GM19240 (cell line): ENCODE results near the gene ELOVL1.
"Not testable (repeated sequence)": the region's sequence is repeated elsewhere in the genome, so short reads cannot be mapped to it uniquely, and the experiment has no call there.

Experiments
- DNase-seq: peaks from one replicate; pipeline ENCODE4 v3.0.0; 2011; ENCODE audit warnings: low spot score; ENCODE audit not compliant: insufficient read length

ELOVL1 gene

GRCh38 chr1:43382027-43382779, 14.4 kb upstream of the ELOVL1 start:
- no peak for DNase-seq

- DNase-seq: no peak
Measured at GRCh38 chr1:43381612-43382011, 13.8 kb upstream of the ELOVL1 start.

- no peak for DNase-seq
Measured at GRCh38 chr1:43379476-43379875, 11.7 kb upstream of the ELOVL1 start.

- DNase-seq: no peak
Measured at GRCh38 chr1:43377831-43378230, 10.0 kb upstream of the ELOVL1 start.

GRCh38 chr1:43376723-43377235, 9.0 kb upstream of the ELOVL1 start:
- no peak for DNase-seq

- DNase-seq: no peak
Measured at GRCh38 chr1:43373066-43373940, 5.5 kb upstream of the ELOVL1 start.

GRCh38 chr1:43372172-43372571, 4.4 kb upstream of the ELOVL1 start:
- DNase-seq: no peak

GRCh38 chr1:43370564-43370963, 2.8 kb upstream of the ELOVL1 start:
- no peak for DNase-seq

- DNase-seq: not testable (repeated sequence)
Measured at GRCh38 chr1:43369779-43370178, 2.0 kb upstream of the ELOVL1 start.

- no peak for DNase-seq
Measured at GRCh38 chr1:43368646-43369020, 822 bp upstream of the ELOVL1 start.

GRCh38 chr1:43367026-43367903, 546 bp downstream of the ELOVL1 start:
- DNase-seq: peak; percentile 41

- DNase-seq: no peak
Measured at GRCh38 chr1:43366601-43367025, 1.2 kb downstream of the ELOVL1 start.

- no peak for DNase-seq
Measured at GRCh38 chr1:43366179-43366578, 1.6 kb downstream of the ELOVL1 start.

- no peak for DNase-seq
Measured at GRCh38 chr1:43365678-43366077, 2.1 kb downstream of the ELOVL1 start.

GRCh38 chr1:43363935-43364525, 3.8 kb downstream of the ELOVL1 start:
- DNase-seq: no peak

GRCh38 chr1:43363283-43363934, 4.4 kb downstream of the ELOVL1 start:
- no peak for DNase-seq

- DNase-seq: no peak
Measured at GRCh38 chr1:43360616-43361015, 7.2 kb downstream of the ELOVL1 start.

- no peak for DNase-seq
Measured at GRCh38 chr1:43359696-43360095, 8.1 kb downstream of the ELOVL1 start.

- DNase-seq: peak; percentile 87
Measured at GRCh38 chr1:43358746-43359693, 8.8 kb downstream of the ELOVL1 start, which contains the start of gene CDC20. TSS of gene CDC20 (plus strand) at chr1:43358981. CDS start at chr1:43359216, 235 bp downstream.
